Ishikawa (cell line): ENCODE measurements around the gene ANXA1.

Experiments
- CEBPB ChIP-seq: IDR thresholded peaks from 2 replicates; pipeline ENCODE4 v1.6.1; 2012
- CREB1 ChIP-seq: IDR thresholded peaks from 2 replicates; pipeline ENCODE4 v1.6.1; 2012; ENCODE audit warnings: low read depth
- EGR1 ChIP-seq: IDR thresholded peaks from 2 replicates; pipeline ENCODE4 v1.6.1; 2012
- EP300 ChIP-seq: IDR thresholded peaks from 2 replicates; pipeline ENCODE4 v1.6.1; 2012; ENCODE audit warnings: borderline replicate concordance
- FOXM1 ChIP-seq: IDR thresholded peaks from 2 replicates; pipeline ENCODE4 v1.6.1; 2012; ENCODE audit warnings: low read depth, borderline replicate concordance
- NFIC ChIP-seq: IDR thresholded peaks from 2 replicates; pipeline ENCODE4 v1.6.1; 2012
- RAD21 ChIP-seq: IDR thresholded peaks from 2 replicates; pipeline ENCODE4 v1.6.1; 2012; ENCODE audit warnings: low read depth
- TAF1 ChIP-seq: IDR thresholded peaks from 2 replicates; pipeline ENCODE4 v1.6.1; 2012; ENCODE audit warnings: low read depth, mild to moderate bottlenecking
- TCF12 ChIP-seq: IDR thresholded peaks from 2 replicates; pipeline ENCODE4 v1.6.1; 2012; ENCODE audit warnings: low read depth
- TEAD4 ChIP-seq: IDR thresholded peaks from 2 replicates; pipeline ENCODE4 v1.6.1; 2012
- YY1 ChIP-seq: IDR thresholded peaks from 2 replicates; pipeline ENCODE4 v1.6.1; 2012; ENCODE audit warnings: low read depth
- ZBTB7A ChIP-seq: IDR thresholded peaks from 2 replicates; pipeline ENCODE4 v1.6.1; 2012; ENCODE audit warnings: low read depth
- TF ChIP-seq, protein P1 (sequence below): IDR thresholded peaks from 2 replicates; pipeline ENCODE4 v1.6.1; 2012; ENCODE audit warnings: low read depth, mild to moderate bottlenecking
- TF ChIP-seq, protein P2 (sequence below): IDR thresholded peaks from 2 replicates; pipeline ENCODE4 v1.6.1; 2012
- TF ChIP-seq, protein P3 (sequence below): IDR thresholded peaks from 2 replicates; pipeline ENCODE4 v1.6.1; 2012

Gene ANXA1

DNA sequence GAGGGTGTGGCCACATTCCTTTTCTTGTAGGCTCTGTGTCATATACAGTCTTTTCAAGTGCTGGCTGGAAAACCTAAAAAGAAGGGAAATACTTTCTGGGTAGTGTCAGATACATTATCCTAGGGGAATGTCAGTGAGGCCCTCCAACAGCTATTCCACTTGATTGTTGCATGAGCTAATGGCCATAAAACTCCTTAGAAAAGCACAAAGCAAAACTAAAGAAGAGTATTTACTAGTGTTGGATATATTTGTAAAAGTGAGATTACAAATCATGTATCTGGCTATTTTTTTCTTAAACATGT, 829 bp downstream of the ANXA1 start:
- TF ChIP-seq YY1 (no peak), TCF12 (no peak), NFIC (peak; percentile 36; the same call in 1 of the 2 replicates), CREB1 (no peak), FOXM1 (0 out of 2 replicates have a peak, but pooled peaks have one; percentile 50), EP300 (peak; percentile 71; the same call in 1 of the 2 replicates), TEAD4 (peak; percentile 75), RAD21 (no peak), CEBPB (no peak)
- TF ChIP-seq, protein P1, sequence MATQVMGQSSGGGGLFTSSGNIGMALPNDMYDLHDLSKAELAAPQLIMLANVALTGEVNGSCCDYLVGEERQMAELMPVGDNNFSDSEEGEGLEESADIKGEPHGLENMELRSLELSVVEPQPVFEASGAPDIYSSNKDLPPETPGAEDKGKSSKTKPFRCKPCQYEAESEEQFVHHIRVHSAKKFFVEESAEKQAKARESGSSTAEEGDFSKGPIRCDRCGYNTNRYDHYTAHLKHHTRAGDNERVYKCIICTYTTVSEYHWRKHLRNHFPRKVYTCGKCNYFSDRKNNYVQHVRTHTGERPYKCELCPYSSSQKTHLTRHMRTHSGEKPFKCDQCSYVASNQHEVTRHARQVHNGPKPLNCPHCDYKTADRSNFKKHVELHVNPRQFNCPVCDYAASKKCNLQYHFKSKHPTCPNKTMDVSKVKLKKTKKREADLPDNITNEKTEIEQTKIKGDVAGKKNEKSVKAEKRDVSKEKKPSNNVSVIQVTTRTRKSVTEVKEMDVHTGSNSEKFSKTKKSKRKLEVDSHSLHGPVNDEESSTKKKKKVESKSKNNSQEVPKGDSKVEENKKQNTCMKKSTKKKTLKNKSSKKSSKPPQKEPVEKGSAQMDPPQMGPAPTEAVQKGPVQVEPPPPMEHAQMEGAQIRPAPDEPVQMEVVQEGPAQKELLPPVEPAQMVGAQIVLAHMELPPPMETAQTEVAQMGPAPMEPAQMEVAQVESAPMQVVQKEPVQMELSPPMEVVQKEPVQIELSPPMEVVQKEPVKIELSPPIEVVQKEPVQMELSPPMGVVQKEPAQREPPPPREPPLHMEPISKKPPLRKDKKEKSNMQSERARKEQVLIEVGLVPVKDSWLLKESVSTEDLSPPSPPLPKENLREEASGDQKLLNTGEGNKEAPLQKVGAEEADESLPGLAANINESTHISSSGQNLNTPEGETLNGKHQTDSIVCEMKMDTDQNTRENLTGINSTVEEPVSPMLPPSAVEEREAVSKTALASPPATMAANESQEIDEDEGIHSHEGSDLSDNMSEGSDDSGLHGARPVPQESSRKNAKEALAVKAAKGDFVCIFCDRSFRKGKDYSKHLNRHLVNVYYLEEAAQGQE, result no peak

DNA sequence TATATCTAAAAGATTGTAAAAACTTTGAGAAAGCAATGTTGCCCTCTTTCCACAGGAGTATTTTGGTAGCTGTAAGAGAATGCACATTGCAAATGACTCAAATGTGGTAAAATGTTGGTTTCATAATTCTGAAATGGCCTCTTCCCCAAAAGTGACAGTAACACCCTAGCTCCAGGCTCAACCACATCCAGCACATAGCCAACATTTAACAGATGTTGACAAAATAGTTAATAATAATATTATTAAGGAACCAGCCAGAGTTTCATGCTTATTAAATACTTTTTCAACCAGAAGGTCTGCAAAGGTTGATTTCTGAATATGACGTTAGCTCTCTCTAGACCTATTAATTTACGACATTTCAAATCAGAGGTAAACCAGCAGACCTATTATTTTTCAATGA, 1.3 kb downstream of the ANXA1 start:
- TF ChIP-seq EGR1, result no peak
- TF ChIP-seq, protein P1, result no peak
- no peak for TF ChIP-seq NFIC
- no peak for TF ChIP-seq CEBPB
- TF ChIP-seq, protein P2, sequence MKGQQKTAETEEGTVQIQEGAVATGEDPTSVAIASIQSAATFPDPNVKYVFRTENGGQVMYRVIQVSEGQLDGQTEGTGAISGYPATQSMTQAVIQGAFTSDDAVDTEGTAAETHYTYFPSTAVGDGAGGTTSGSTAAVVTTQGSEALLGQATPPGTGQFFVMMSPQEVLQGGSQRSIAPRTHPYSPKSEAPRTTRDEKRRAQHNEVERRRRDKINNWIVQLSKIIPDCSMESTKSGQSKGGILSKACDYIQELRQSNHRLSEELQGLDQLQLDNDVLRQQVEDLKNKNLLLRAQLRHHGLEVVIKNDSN, result no peak
- no peak for TF ChIP-seq FOXM1
- TF ChIP-seq, protein P3, sequence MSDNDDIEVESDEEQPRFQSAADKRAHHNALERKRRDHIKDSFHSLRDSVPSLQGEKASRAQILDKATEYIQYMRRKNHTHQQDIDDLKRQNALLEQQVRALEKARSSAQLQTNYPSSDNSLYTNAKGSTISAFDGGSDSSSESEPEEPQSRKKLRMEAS, result no peak
- no peak for TF ChIP-seq ZBTB7A
- no peak for TF ChIP-seq TAF1
- no peak for TF ChIP-seq TCF12
- TF ChIP-seq TEAD4, result no peak
- TF ChIP-seq CREB1, result no peak

DNA sequence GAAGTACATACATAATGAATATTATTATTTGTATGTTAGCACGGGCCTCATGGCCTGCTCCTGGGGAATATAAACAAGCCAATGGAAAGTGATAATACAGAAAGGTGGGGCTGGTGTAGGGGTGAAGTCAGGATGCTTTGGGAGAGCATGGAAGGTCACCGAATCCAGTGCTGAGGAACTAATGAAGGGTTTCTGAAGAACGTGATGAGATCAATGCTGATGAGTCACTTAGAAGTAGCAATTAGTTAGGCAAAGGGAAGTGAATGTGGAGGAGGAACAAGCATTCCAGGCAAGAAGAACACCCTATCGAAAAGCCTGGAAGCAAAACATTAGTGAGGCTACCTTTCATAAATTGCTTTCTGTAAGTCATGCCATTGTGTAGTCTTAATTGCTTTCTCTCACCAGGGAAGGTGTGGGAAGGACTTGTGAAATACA, 2.1 kb downstream of the ANXA1 start:
- TF ChIP-seq CEBPB (0 out of 2 replicates have a peak, but pooled peaks have one; percentile 47), EGR1 (no peak), ZBTB7A (no peak), FOXM1 (peak; percentile 77), EP300 (peak; percentile 70), TEAD4 (peak; percentile 86), TCF12 (peak; percentile 75; the same call in 1 of the 2 replicates), NFIC (0 out of 2 replicates have a peak, but pooled peaks have one; percentile 34)
- TF ChIP-seq, protein P3, result 0 out of 2 replicates have a peak, but pooled peaks have one; percentile 45
- TF ChIP-seq, protein P2, result no peak

DNA sequence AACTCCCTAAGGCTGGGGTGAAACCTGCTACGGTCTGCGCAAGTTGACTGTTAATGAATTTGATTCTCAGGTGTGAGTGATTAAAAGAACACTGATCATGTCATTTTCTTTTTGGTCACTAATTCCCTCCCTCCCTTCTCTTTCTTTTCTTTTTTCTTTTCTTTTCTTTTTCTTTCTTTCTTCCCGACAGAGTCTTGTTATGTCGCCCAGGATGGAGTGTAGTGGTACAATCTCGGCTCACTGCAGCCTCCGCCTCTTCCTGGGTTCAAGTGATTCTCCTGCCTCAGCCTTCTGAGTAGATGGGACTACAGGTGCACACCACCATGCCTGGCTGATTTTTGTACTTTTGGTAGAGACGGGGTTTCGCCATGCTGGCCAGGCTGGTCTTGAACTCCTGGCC, 2.6 kb downstream of the ANXA1 start:
- no peak for TF ChIP-seq NFIC
- no peak for TF ChIP-seq YY1
- TF ChIP-seq, protein P1, result no peak
- TF ChIP-seq, protein P3, result no peak
- no peak for TF ChIP-seq FOXM1
- TF ChIP-seq EGR1, result no peak
- TF ChIP-seq EP300, result no peak
- TF ChIP-seq CEBPB, result no peak
- TF ChIP-seq CREB1, result no peak
- no peak for TF ChIP-seq ZBTB7A

DNA sequence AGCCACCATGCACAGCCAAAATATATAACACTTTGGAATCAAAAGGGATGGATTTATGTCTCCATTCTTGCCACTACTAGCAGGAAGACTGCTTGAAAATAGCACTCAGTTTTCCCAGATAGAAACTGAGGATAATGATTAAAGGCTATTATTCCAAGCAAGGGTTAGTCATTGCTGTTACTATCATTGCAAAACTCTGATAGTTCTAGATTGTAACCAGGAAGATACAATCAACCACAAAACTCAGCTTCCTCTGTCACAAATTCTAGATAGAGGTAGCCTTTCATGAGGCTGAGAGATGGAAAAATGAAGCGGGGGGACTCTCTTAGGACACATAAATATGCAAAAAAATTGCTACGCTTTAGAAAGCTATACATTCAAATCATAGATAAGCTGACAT, 3.1 kb downstream of the ANXA1 start:
- TF ChIP-seq, protein P1, result no peak
- TF ChIP-seq TAF1 (no peak), TCF12 (no peak), TEAD4 (no peak), FOXM1 (no peak), NFIC (no peak), CEBPB (no peak), CREB1 (no peak), EP300 (no peak), ZBTB7A (no peak), YY1 (no peak), RAD21 (no peak)
- TF ChIP-seq, protein P2, result no peak
